ENCODE results near the gene TUB. TPM values are rescaled to one million over a fixed set of nuclear protein-coding genes. Genes with fewer than 3 reads are reported as not detected.

The TUB gene, protein sequence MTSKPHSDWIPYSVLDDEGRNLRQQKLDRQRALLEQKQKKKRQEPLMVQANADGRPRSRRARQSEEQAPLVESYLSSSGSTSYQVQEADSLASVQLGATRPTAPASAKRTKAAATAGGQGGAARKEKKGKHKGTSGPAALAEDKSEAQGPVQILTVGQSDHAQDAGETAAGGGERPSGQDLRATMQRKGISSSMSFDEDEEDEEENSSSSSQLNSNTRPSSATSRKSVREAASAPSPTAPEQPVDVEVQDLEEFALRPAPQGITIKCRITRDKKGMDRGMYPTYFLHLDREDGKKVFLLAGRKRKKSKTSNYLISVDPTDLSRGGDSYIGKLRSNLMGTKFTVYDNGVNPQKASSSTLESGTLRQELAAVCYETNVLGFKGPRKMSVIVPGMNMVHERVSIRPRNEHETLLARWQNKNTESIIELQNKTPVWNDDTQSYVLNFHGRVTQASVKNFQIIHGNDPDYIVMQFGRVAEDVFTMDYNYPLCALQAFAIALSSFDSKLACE
- 11.3 and 16.9 TPM in 2 replicates for polyA plus RNA-seq (2012; rRNA removed)
- 7.1 and 10.0 TPM in 2 replicates for polyA plus RNA-seq (2012; cell fraction: cytosol; rRNA removed)
- polyA plus RNA-seq (2012; cell fraction: nucleus; rRNA removed): 43.6 and 49.5 TPM in 2 replicates

DNA sequence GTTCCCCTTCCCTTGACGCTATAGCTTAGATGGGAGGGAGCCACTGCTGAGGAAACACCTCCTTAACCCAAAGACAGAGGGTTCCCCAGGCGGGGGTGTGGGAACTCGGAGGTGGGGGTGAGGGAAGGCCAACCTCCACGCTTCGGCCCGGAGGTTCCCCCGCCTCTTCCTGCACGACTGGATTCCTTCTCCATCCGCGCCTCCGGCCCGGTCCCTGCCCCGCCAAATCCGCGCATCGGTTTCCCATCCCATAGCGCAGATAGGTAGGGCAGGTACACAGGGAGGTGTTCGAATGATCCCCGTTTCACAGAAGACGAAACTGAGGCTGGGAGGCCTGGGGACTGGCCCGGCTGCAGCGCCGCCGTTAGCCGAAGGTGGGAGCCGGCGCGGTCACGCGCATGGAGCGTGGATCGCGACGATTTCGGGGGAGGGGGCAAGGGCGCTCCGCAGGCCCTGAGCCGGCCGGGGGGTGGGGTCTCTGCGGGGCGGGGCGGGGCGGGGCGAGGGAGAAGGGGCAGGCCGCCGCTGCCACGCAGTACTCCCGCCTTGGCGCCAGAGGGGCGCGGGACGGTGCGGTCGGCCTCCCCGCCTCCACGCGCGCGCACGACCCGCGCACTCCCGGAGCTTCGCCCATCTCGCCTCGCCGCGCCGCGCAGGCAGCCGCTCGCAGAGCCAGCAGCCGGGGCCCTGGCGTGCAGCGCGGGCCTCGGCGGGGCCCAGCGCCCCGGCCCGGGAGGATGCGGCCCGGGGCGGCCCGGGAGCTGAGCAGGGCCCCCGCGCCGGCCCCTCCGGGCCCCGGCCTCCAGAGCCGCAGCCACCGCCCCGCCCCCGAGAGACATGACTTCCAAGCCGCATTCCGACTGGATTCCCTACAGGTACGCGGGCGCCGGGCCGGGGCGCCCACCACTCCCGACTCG, at the start of gene TUB:
TSS of gene TUB (plus strand) at position 538 of the 917 bp plus-strand sequence. CDS start at position 838, 300 bp downstream.
- DNase-seq: peak; percentile 97
- Histone ChIP-seq H3K4me3 (ENCODE audit: low read depth in 2 of 2, low read length in 1 of 2) (peak within 1 kb of the TSS; percentile 67 to 73), H3F3A (replicated peaks; ENCODE audit: insufficient read depth) (peaks cover 4% of the 10 kb centered on the region), H3K36me3 (replicated peaks in 1 of 2; ENCODE audit: control insufficient read depth in 1 of 2, insufficient read depth in 2 of 2, low read length in 1 of 2) (no peaks in the 10 kb centered on the region), H3K9me3 (no peaks in the 10 kb centered on the region), H2AFZ (ENCODE audit: low read depth) (peak within 1 kb of the TSS; percentile 70), H3K9ac (peak within 1 kb of the TSS; percentile 68), H3K4me1 (ENCODE audit: control insufficient read depth in 1 of 2, insufficient read depth in 2 of 2, low read depth in 1 of 2, low read length in 1 of 2) (peaks cover 18 to 52% of the 10 kb centered on the region in 2 experiments; a peak in 3 of 4 replicates), H3K27ac (ENCODE audit: low read depth in 2 of 2, low read length in 1 of 2) (peak within 1 kb of the TSS in 1 of 2 experiments; percentile 92; a peak in 2 of 4 replicates), H3K27me3 (ENCODE audit: insufficient read depth) (no peaks in the 10 kb centered on the region), H4K20me1 (ENCODE audit: insufficient read depth) (peaks cover 19% of the 10 kb centered on the region; the same call in 1 of the 2 replicates), H3K4me2 (peak within 1 kb of the TSS; percentile 96), H3K9me2 (no peaks in the 10 kb centered on the region), H3K79me2 (ENCODE audit: insufficient read depth) (no peaks in the 10 kb centered on the region)
- WGBS (ENCODE audit: low lambda C conversion rate): under 1% methylated on average over 40 of the region's 104 CpGs
- POLR2A ChIA-PET: interaction anchor here (0.9 to 2.4 kb wide), 3 partner anchors 12 to 48 kb away, joined by 3 to 13 read pairs (median 12); no protein-coding TSS in a partner anchor
- TF ChIP-seq RCOR1 (IDR thresholded peaks at IDR 0.05; ENCODE audit: low read length) (0 out of 2 replicates have a peak, but pooled peaks have one; percentile 11), CHD2 (IDR thresholded peaks at IDR 0.05; ENCODE audit: low read length, partially characterized antibody) (no peak), TAF1 (IDR thresholded peaks at IDR 0.05; ENCODE audit: borderline replicate concordance, low read depth, low read length) (no peak)
- TF ChIP-seq, protein P1, sequence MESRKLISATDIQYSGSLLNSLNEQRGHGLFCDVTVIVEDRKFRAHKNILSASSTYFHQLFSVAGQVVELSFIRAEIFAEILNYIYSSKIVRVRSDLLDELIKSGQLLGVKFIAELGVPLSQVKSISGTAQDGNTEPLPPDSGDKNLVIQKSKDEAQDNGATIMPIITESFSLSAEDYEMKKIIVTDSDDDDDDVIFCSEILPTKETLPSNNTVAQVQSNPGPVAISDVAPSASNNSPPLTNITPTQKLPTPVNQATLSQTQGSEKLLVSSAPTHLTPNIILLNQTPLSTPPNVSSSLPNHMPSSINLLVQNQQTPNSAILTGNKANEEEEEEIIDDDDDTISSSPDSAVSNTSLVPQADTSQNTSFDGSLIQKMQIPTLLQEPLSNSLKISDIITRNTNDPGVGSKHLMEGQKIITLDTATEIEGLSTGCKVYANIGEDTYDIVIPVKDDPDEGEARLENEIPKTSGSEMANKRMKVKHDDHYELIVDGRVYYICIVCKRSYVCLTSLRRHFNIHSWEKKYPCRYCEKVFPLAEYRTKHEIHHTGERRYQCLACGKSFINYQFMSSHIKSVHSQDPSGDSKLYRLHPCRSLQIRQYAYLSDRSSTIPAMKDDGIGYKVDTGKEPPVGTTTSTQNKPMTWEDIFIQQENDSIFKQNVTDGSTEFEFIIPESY (IDR thresholded peaks at IDR 0.05; ENCODE audit: borderline replicate concordance, low read depth): no peak
- CTCF ChIA-PET: interaction anchor here (0.9 to 26.8 kb wide), 11 partner anchors 9 to 486 kb away, joined by 3 to 620 read pairs (median 7); no protein-coding TSS in a partner anchor

DNA sequence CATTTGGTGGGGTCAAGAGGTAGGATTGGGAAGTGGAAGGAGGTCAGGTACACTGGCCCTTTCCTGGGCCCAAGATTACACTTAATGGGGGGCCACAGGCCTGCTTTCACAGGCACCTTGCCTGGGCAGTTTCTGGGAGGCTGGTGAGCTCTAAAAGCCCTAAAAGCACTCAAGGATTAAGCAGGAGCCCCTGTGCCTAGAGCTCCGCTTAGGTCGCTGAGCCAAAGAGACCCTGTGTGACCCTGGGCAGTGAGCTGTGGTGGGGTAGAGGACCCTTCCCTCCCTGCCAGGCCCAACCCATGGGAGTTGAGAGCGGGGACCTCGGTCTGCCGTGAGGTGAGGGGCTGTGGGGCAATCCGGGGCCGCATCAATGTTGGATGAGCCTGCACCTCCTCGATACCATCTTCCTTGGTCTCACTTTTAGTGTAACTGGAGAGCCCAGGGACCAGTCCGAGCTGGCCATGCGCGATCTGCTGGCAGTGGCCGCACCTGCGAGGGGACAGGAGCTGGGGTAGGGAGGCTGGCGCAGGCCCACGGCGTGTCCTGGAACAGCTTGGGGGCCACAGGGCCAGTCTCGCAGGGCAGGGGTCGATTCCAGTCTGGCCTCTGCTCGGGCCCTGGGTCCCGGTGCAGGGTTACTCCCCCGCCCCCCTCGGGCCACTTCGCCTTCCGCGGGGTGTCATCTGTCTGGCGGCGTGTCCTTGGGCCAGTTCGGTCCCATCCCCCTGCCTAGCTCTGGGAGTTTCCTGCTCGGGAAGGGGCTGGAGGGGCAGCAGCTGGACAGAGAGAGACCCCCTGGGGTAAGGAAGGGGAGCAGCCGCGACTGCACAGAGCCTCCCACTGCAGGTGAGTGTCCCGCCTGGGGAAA, 49.5 kb upstream of the TUB start:
- H2AFZ ChIP-seq (ENCODE audit: low read depth): no peak overlapping the region
- no peaks in the 10 kb centered on the region for H3K9me3 ChIP-seq
- H3K9ac ChIP-seq: no peak overlapping the region
- no peak overlapping the region for H3K27ac ChIP-seq (ENCODE audit: low read depth in 2 of 2, low read length in 1 of 2)
- peak; percentile 23 for DNase-seq
- H4K20me1 ChIP-seq (ENCODE audit: insufficient read depth): no peaks in the 10 kb centered on the region
- H3K27me3 ChIP-seq (ENCODE audit: insufficient read depth): no peaks in the 10 kb centered on the region
- TF ChIP-seq SIN3A (IDR thresholded peaks at IDR 0.05; ENCODE audit: borderline replicate concordance, low read depth, low read length): no peak
- TF ChIP-seq NRF1 (IDR thresholded peaks at IDR 0.05; ENCODE audit: low read depth, low read length): no peak
- no peak for TF ChIP-seq GABPA (IDR thresholded peaks at IDR 0.05; ENCODE audit: low read depth)
- TF ChIP-seq USF1 (IDR thresholded peaks at IDR 0.05; ENCODE audit: borderline replicate concordance, low read depth): no peak
- no peak for TF ChIP-seq TCF12 (IDR thresholded peaks at IDR 0.05)
- no peak for TF ChIP-seq EP300 (IDR thresholded peaks at IDR 0.05; ENCODE audit: borderline replicate concordance in 1 of 2, low read depth in 1 of 2, low read length in 1 of 2)
- no peak for TF ChIP-seq TEAD4 (IDR thresholded peaks at IDR 0.05; ENCODE audit: borderline replicate concordance, insufficient read depth)
- TF ChIP-seq, protein P2, sequence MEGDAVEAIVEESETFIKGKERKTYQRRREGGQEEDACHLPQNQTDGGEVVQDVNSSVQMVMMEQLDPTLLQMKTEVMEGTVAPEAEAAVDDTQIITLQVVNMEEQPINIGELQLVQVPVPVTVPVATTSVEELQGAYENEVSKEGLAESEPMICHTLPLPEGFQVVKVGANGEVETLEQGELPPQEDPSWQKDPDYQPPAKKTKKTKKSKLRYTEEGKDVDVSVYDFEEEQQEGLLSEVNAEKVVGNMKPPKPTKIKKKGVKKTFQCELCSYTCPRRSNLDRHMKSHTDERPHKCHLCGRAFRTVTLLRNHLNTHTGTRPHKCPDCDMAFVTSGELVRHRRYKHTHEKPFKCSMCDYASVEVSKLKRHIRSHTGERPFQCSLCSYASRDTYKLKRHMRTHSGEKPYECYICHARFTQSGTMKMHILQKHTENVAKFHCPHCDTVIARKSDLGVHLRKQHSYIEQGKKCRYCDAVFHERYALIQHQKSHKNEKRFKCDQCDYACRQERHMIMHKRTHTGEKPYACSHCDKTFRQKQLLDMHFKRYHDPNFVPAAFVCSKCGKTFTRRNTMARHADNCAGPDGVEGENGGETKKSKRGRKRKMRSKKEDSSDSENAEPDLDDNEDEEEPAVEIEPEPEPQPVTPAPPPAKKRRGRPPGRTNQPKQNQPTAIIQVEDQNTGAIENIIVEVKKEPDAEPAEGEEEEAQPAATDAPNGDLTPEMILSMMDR (IDR thresholded peaks at IDR 0.05): no peak
- TF ChIP-seq YY1 (IDR thresholded peaks at IDR 0.05; ENCODE audit: low read depth): no peak
- no peak for TF ChIP-seq ELF1 (IDR thresholded peaks at IDR 0.05)
- TF ChIP-seq SMC3 (IDR thresholded peaks at IDR 0.05; ENCODE audit: low read depth, low read length): no peak
- no peak for TF ChIP-seq NFIC (IDR thresholded peaks at IDR 0.05; ENCODE audit: borderline replicate concordance)
- TF ChIP-seq RFX5 (IDR thresholded peaks at IDR 0.05; ENCODE audit: low read length): no peak
- peaks cover under 1 to 39% of the 10 kb centered on the region in 2 experiments; a peak in 1 of 4 replicates for H3K4me1 ChIP-seq (ENCODE audit: control insufficient read depth in 1 of 2, insufficient read depth in 2 of 2, low read depth in 1 of 2, low read length in 1 of 2)
- H3K4me2 ChIP-seq: no peak overlapping the region
- no peaks in the 10 kb centered on the region for H3K36me3 ChIP-seq (replicated peaks in 1 of 2; ENCODE audit: control insufficient read depth in 1 of 2, insufficient read depth in 2 of 2, low read length in 1 of 2)
- no peaks in the 10 kb centered on the region for H3K79me2 ChIP-seq (ENCODE audit: insufficient read depth)
- peaks cover 2% of the 10 kb centered on the region for H3F3A ChIP-seq (replicated peaks; ENCODE audit: insufficient read depth)
- no peaks in the 10 kb centered on the region for H3K9me2 ChIP-seq
- no peak overlapping the region for H3K4me3 ChIP-seq (ENCODE audit: low read depth in 2 of 2, low read length in 1 of 2)
- 76% methylated on average over 11 of the region's 32 CpGs for WGBS (ENCODE audit: low lambda C conversion rate)
- ChIA-PET CTCF (interaction anchor here (1.0 to 11.3 kb wide), 8 partner anchors 9 to 58 kb away, joined by 3 to 620 read pairs (median 32); partner anchors contain the start of gene TUB), POLR2A (interaction anchor here (0.8 kb wide), 1 partner anchor 51 kb away, joined by 3 read pairs; no protein-coding TSS in a partner anchor)

Data from SK-N-SH (cell line).